Measurements from ENCODE around the gene GPR135. TPM values are rescaled to one million over a fixed set of nuclear protein-coding genes. Genes with fewer than 3 reads are reported as not detected.

The GPR135 gene
- total RNA-seq, 1 donor, result 5.1 TPM

- H2AFZ ChIP-seq (ENCODE audit: low read length), result no peak overlapping the region
- H3K27ac ChIP-seq (ENCODE audit: low read depth, low read length), result no peak overlapping the region
- peaks cover 17% of the 10 kb centered on the region for H3K4me1 ChIP-seq (ENCODE audit: insufficient read depth, low read length)
- DNase-seq (ENCODE audit: insufficient read length, low spot score, missing footprints), result peak; percentile 6
- no peaks in the 10 kb centered on the region for H3K27me3 ChIP-seq (ENCODE audit: insufficient read depth, low read length)
- H4K20me1 ChIP-seq (ENCODE audit: insufficient read depth, low read length), result no peaks in the 10 kb centered on the region
- no peaks in the 10 kb centered on the region for H3K36me3 ChIP-seq (ENCODE audit: insufficient read depth, low read length)
- H3K4me2 ChIP-seq (ENCODE audit: insufficient read depth, low read length), result no peak overlapping the region
- no peaks in the 10 kb centered on the region for H3K79me2 ChIP-seq (ENCODE audit: insufficient read depth, low read length)
- H3K9me3 ChIP-seq (ENCODE audit: low read depth, low read length), result no peaks in the 10 kb centered on the region
- TF ChIP-seq CTCF (IDR thresholded peaks at IDR 0.05; ENCODE audit: extremely low read depth, low read depth, low read length), result no peak
- no peak overlapping the region for H3K4me3 ChIP-seq (ENCODE audit: insufficient read depth, low read length)
Measured at GRCh38 chr14:59429790-59430189, 35.4 kb downstream of the GPR135 start.

GRCh38 chr14:59428581-59429012 is 36.6 kb downstream of the GPR135 start:
- no peaks in the 10 kb centered on the region for H3K9me3 ChIP-seq (ENCODE audit: low read depth, low read length)
- H3K27ac ChIP-seq (ENCODE audit: low read depth, low read length), result peak overlapping the region; percentile 57
- peak overlapping the region; percentile 12 for H3K4me2 ChIP-seq (ENCODE audit: insufficient read depth, low read length)
- H3K27me3 ChIP-seq (ENCODE audit: insufficient read depth, low read length), result no peaks in the 10 kb centered on the region
- H3K79me2 ChIP-seq (ENCODE audit: insufficient read depth, low read length), result no peaks in the 10 kb centered on the region
- H3K4me1 ChIP-seq (ENCODE audit: insufficient read depth, low read length), result peaks cover 17% of the 10 kb centered on the region
- no peak overlapping the region for H2AFZ ChIP-seq (ENCODE audit: low read length)
- H3K4me3 ChIP-seq (ENCODE audit: insufficient read depth, low read length), result no peak overlapping the region
- peak; percentile 89 for DNase-seq (ENCODE audit: insufficient read length, low spot score, missing footprints)
- peak; percentile 38 for TF ChIP-seq CTCF (IDR thresholded peaks at IDR 0.05; ENCODE audit: extremely low read depth, low read depth, low read length)
- no peaks in the 10 kb centered on the region for H4K20me1 ChIP-seq (ENCODE audit: insufficient read depth, low read length)
- H3K36me3 ChIP-seq (ENCODE audit: insufficient read depth, low read length), result no peaks in the 10 kb centered on the region

- peak; percentile 48 for DNase-seq (ENCODE audit: insufficient read length, low spot score, missing footprints)
- no peaks in the 10 kb centered on the region for H4K20me1 ChIP-seq (ENCODE audit: insufficient read depth, low read length)
- no peaks in the 10 kb centered on the region for H3K27me3 ChIP-seq (ENCODE audit: insufficient read depth, low read length)
- no peak overlapping the region for H3K4me3 ChIP-seq (ENCODE audit: insufficient read depth, low read length)
- H2AFZ ChIP-seq (ENCODE audit: low read length), result no peak overlapping the region
- TF ChIP-seq CTCF (IDR thresholded peaks at IDR 0.05; ENCODE audit: extremely low read depth, low read depth, low read length), result no peak
- H3K9me3 ChIP-seq (ENCODE audit: low read depth, low read length), result no peaks in the 10 kb centered on the region
- H3K27ac ChIP-seq (ENCODE audit: low read depth, low read length), result peak overlapping the region; percentile 57
- H3K4me2 ChIP-seq (ENCODE audit: insufficient read depth, low read length), result peak overlapping the region; percentile 12
- H3K36me3 ChIP-seq (ENCODE audit: insufficient read depth, low read length), result no peaks in the 10 kb centered on the region
- H3K4me1 ChIP-seq (ENCODE audit: insufficient read depth, low read length), result peaks cover 18% of the 10 kb centered on the region
- no peaks in the 10 kb centered on the region for H3K79me2 ChIP-seq (ENCODE audit: insufficient read depth, low read length)
Measured at GRCh38 chr14:59427653-59428580, 37.3 kb downstream of the GPR135 start.

GRCh38 chr14:59425322-59425935 is 39.8 kb downstream of the GPR135 start:
- Histone ChIP-seq H3K9me3 (ENCODE audit: low read depth, low read length) (no peaks in the 10 kb centered on the region), H3K4me1 (ENCODE audit: insufficient read depth, low read length) (peaks cover 29% of the 10 kb centered on the region), H3K4me3 (ENCODE audit: insufficient read depth, low read length) (no peak overlapping the region), H3K27me3 (ENCODE audit: insufficient read depth, low read length) (no peaks in the 10 kb centered on the region), H3K79me2 (ENCODE audit: insufficient read depth, low read length) (no peaks in the 10 kb centered on the region), H3K27ac (ENCODE audit: low read depth, low read length) (no peak overlapping the region), H3K4me2 (ENCODE audit: insufficient read depth, low read length) (no peak overlapping the region), H4K20me1 (ENCODE audit: insufficient read depth, low read length) (no peaks in the 10 kb centered on the region), H3K36me3 (ENCODE audit: insufficient read depth, low read length) (no peaks in the 10 kb centered on the region), H2AFZ (ENCODE audit: low read length) (no peak overlapping the region)
- peak; percentile 6 for TF ChIP-seq CTCF (IDR thresholded peaks at IDR 0.05; ENCODE audit: extremely low read depth, low read depth, low read length)
- peak; percentile 23 for DNase-seq (ENCODE audit: insufficient read length, low spot score, missing footprints)

Measured in osteoblast (primary cell).